HepG2 (cell line): Measurements from ENCODE around the gene ZNF211. TPM values are rescaled to one million over a fixed set of nuclear protein-coding genes. Genes with fewer than 3 reads are reported as not detected.
A peak's percentile ranks its signal among the peaks of the same experiment; 100 is the strongest.

Experiments used
- CEBPB ChIP-seq: IDR thresholded peaks from 2 replicates; pipeline ENCODE4 v1.6.1; 2011; ENCODE audit warnings: low read depth, low read length, improper control_type of control experiment, borderline replicate concordance
- FOXA1 ChIP-seq, 2 experiments: fragments of 450-650 bp in 1 of 2; sonication (generic) in 1 of 2; formaldehyde crosslinking in 1 of 2; IDR thresholded peaks; 2 replicates each; pipeline versions ENCODE4 v1.4.0 to v1.6.1; 2016 to 2020; ENCODE audit warnings: missing genetic modification reagents in 1 of 2
- NR2F1 ChIP-seq, 2 experiments: fragments of 450-650 bp in 1 of 2; formaldehyde crosslinking in 1 of 2; IDR thresholded peaks; 2 replicates each; pipeline versions ENCODE4 v1.5.0 to v1.6.1; 2016 to 2020; ENCODE audit warnings: mild to moderate bottlenecking in 1 of 2, missing compliant biosample characterization in 1 of 2, missing genetic modification reagents in 1 of 2, moderate library complexity in 1 of 2
- PBX3 ChIP-seq: sonication (generic); formaldehyde crosslinking; IDR thresholded peaks from 2 replicates; pipeline ENCODE4 v1.8.1; 2023; ENCODE audit warnings: missing genetic modification reagents, inconsistent platforms, borderline replicate concordance
- POLR2G ChIP-seq: fragments of 200-400 bp; formaldehyde crosslinking; IDR thresholded peaks from 2 replicates; pipeline ENCODE4 v1.6.1; 2018; ENCODE audit warnings: mild to moderate bottlenecking, low read depth, low read length, moderate library complexity
- TFE3 ChIP-seq: IDR thresholded peaks from 2 replicates; pipeline ENCODE4 v1.6.1; 2016
- TOE1 ChIP-seq: sonication (generic); formaldehyde crosslinking; IDR thresholded peaks from 2 replicates; pipeline ENCODE4 v1.4.0; 2020; ENCODE audit warnings: mild to moderate bottlenecking, missing genetic modification reagents
- TSC22D2 ChIP-seq: sonication (generic); formaldehyde crosslinking; IDR thresholded peaks from 2 replicates; pipeline ENCODE4 v1.5.1; 2020; ENCODE audit warnings: missing genetic modification reagents, mild to moderate bottlenecking, borderline replicate concordance
- XRCC5 ChIP-seq: fragments of 200-400 bp; formaldehyde crosslinking; optimal IDR thresholded peaks from 2 replicates; pipeline ENCODE3; 2017; ENCODE audit warnings: mild to moderate bottlenecking, low read length
- YEATS2 ChIP-seq: sonication (generic); formaldehyde crosslinking; IDR thresholded peaks from 2 replicates; pipeline ENCODE4 v1.4.0; 2020; ENCODE audit warnings: missing genetic modification reagents, borderline replicate concordance
- ZBTB2 ChIP-seq: sonication (generic); formaldehyde crosslinking; IDR thresholded peaks from 2 replicates; pipeline ENCODE4 v1.8.0; 2022; ENCODE audit warnings: low read depth, missing genetic modification reagents
- ZBTB20 ChIP-seq: sonication (generic); formaldehyde crosslinking; IDR thresholded peaks from 2 replicates; pipeline ENCODE4 v1.8.1; 2023; ENCODE audit warnings: missing genetic modification reagents, low read depth, mild to moderate bottlenecking, borderline replicate concordance
- ZNF329 ChIP-seq: sonication (generic); formaldehyde crosslinking; IDR thresholded peaks from 2 replicates; pipeline ENCODE4 v1.9.0; 2021; ENCODE audit warnings: low read depth, mild to moderate bottlenecking, missing genetic modification reagents
- ZNF362 ChIP-seq: sonication (generic); formaldehyde crosslinking; IDR thresholded peaks from 2 replicates; pipeline ENCODE4 v1.4.0; 2020; ENCODE audit warnings: missing genetic modification reagents, mild to moderate bottlenecking, borderline replicate concordance
- ZNF644 ChIP-seq: IDR thresholded peaks from 2 replicates; pipeline ENCODE4 v1.6.1; 2016; ENCODE audit warnings: low read depth
- ZNF703 ChIP-seq: sonication (generic); formaldehyde crosslinking; IDR thresholded peaks from 2 replicates; pipeline ENCODE4 v1.5.1; 2020; ENCODE audit warnings: missing genetic modification reagents, mild to moderate bottlenecking, moderate library complexity, borderline replicate concordance
- ZNF740 ChIP-seq: sonication (generic); formaldehyde crosslinking; IDR thresholded peaks from 2 replicates; pipeline ENCODE4 v1.4.0; 2020; ENCODE audit warnings: missing genetic modification reagents
- ZUFSP ChIP-seq: sonication (generic); formaldehyde crosslinking; IDR thresholded peaks from 2 replicates; pipeline ENCODE4 v1.9.0; 2021; ENCODE audit warnings: missing genetic modification reagents, mild to moderate bottlenecking, borderline replicate concordance
- polyA plus RNA-seq, 8 experiments: library from polyadenylated mRNA; depleted of rRNA in 3 of 8; stranded (reverse) in 7 of 8; unstranded in 1 of 8; fragments of >200 nt; fragmentation: Illumina TruSeq in 4 of 8; extraction: Trizol in 4 of 8; gene quantifications; 2 replicates each; pipeline versions ENCODE4 v1.2.1 to v1.2.3, GENCODE V29; 2011 to 2016; ENCODE audit warnings: low read depth in 4 of 8, missing spikeins in 1 of 8, mixed read lengths in 1 of 8; ENCODE audit not compliant: insufficient read depth in 1 of 8
- total RNA-seq, 5 experiments: library from RNA; depleted of rRNA; stranded (reverse); fragments of >200 nt; fragmentation: Illumina TruSeq; extraction: Trizol; gene quantifications; 2 replicates each; pipeline ENCODE4 v1.2.3, GENCODE V29; 2016; ENCODE audit warnings: low read depth in 1 of 5

ZNF211 gene
- total and polyA plus RNA-seq, 2 of the 13 experiments (the other 11 are each of a cell fraction or from before 2014, with no cell fraction given) = 9.9 to 11.2 TPM

- TF ChIP-seq ZBTB2 (CRISPR knock-in tag) (no peak), POLR2G (peak; percentile 70), ZUFSP (CRISPR knock-in tag) (no peak), YEATS2 (no peak), ZNF644 (CRISPR knock-in tag) (no peak), XRCC5 (peak; percentile 16), TFE3 (CRISPR knock-in tag) (no peak), PBX3 (no peak), ZNF329 (CRISPR knock-in tag) (no peak), ZBTB20 (no peak; the same call in 1 of the 2 replicates), CEBPB (no peak), FOXA1 (IDR thresholded peaks at IDR 0.05) (no peak), FOXA1 (CRISPR knock-in tag; IDR thresholded peaks at IDR 0.05) (no peak), ZNF703 (CRISPR knock-in tag) (no peak), TSC22D2 (CRISPR knock-in tag) (no peak; the same call in 1 of the 2 replicates), NR2F1 (CRISPR knock-in tag; IDR thresholded peaks at IDR 0.05) (peak in 1 of 2 experiments; percentile 44; a peak in 1 of 4 replicates), ZNF362 (no peak), ZNF740 (no peak), TOE1 (no peak)
Measured at GRCh38 chr19:57664269-57665127, 31.5 kb downstream of the ZNF211 start (continued).
